Activated CD4-positive, CD25-positive, alpha-beta regulatory T cell treated with anti-CD3 and anti-CD28 coated beads, Interleukin-2, amount 50 U/mL, for 24 hours (primary cell): ENCODE measurements around the gene PRKAG2.
"Not testable (repeated sequence)": the region's sequence is repeated elsewhere in the genome, so short reads cannot be mapped to it uniquely, and the experiment has no call there.

Source experiments
- ATAC-seq, 2 donors: fragments of 150-1000 bp; cut with Tn5 transposase; one replicate each; pipeline ENCODE4 v1.10.0; 2021; ENCODE audit warnings: mild to moderate bottlenecking in 1 of 2, moderate library complexity in 1 of 2

The PRKAG2 gene

GRCh38 chr7:151876899-151877777, at the start of gene PRKAG2:
Gene PRKAG2 (minus strand): TSS chr7:151877115. CDS start chr7:151876620, 495 bp downstream.
- ATAC-seq: peak; percentile 62

GRCh38 chr7:151926336-151926712, 49.4 kb upstream of the PRKAG2 start:
- no peak for ATAC-seq

GRCh38 chr7:151925446-151926335, 48.8 kb upstream of the PRKAG2 start:
- ATAC-seq: peak; percentile 66 to 77

GRCh38 chr7:151924508-151924907, 47.6 kb upstream of the PRKAG2 start:
- ATAC-seq: no peak

- ATAC-seq: no peak
Measured at GRCh38 chr7:151924001-151924400, 47.1 kb upstream of the PRKAG2 start.

GRCh38 chr7:151923097-151923876, 46.4 kb upstream of the PRKAG2 start:
- no peak for ATAC-seq

GRCh38 chr7:151921451-151921850, 44.5 kb upstream of the PRKAG2 start:
- no peak for ATAC-seq

- ATAC-seq: no peak
Measured at GRCh38 chr7:151920488-151920887, 43.6 kb upstream of the PRKAG2 start.

- no peak for ATAC-seq
Measured at GRCh38 chr7:151919595-151919994, 42.7 kb upstream of the PRKAG2 start.

- ATAC-seq: no peak
Measured at GRCh38 chr7:151918510-151918843, 41.6 kb upstream of the PRKAG2 start.

- ATAC-seq: no peak
Measured at GRCh38 chr7:151917791-151918509, 41.0 kb upstream of the PRKAG2 start.

- ATAC-seq: no peak
Measured at GRCh38 chr7:151914051-151914450, 37.1 kb upstream of the PRKAG2 start.

- ATAC-seq: not testable (repeated sequence)
Measured at GRCh38 chr7:151910655-151911054, 33.7 kb upstream of the PRKAG2 start.

- not testable (repeated sequence) for ATAC-seq
Measured at GRCh38 chr7:151907115-151907514, 30.2 kb upstream of the PRKAG2 start.

- no peak for ATAC-seq
Measured at GRCh38 chr7:151905766-151906165, 28.9 kb upstream of the PRKAG2 start.

- no peak for ATAC-seq
Measured at GRCh38 chr7:151905353-151905752, 28.4 kb upstream of the PRKAG2 start.

GRCh38 chr7:151904270-151904669, 27.4 kb upstream of the PRKAG2 start:
- no peak for ATAC-seq

- ATAC-seq: no peak
Measured at GRCh38 chr7:151903249-151904032, 26.5 kb upstream of the PRKAG2 start.

- no peak for ATAC-seq
Measured at GRCh38 chr7:151902311-151902710, 25.4 kb upstream of the PRKAG2 start.

- no peak for ATAC-seq
Measured at GRCh38 chr7:151901828-151902227, 24.9 kb upstream of the PRKAG2 start.

- ATAC-seq: no peak
Measured at GRCh38 chr7:151900986-151901621, 24.2 kb upstream of the PRKAG2 start.
